B cell (primary cell): ENCODE results near the gene MAP4K2. TPM values are rescaled to one million over a fixed set of nuclear protein-coding genes. Genes with fewer than 3 reads are reported as not detected.

Source experiments
- ATAC-seq: fragments of 200-7000 bp; cut with Tn5 transposase; one replicate; pipeline ENCODE4 v1.10.0; 2021; ENCODE audit warnings: low read depth, mild to moderate bottlenecking, moderate number of reproducible peaks, moderate library complexity
- CTCF ChIA-PET: fragments of 350-600 bp; sonication (Branson Sonifier 250); formaldehyde crosslinking; loops from one replicate; lab custom pipeline; 2021; ENCODE audit warnings: antibody characterized with exemption, inconsistent platforms; lab: Charles Lee
- POLR2A ChIA-PET: fragments of 350-600 bp; sonication (Branson Sonifier 250); formaldehyde crosslinking; loops from one replicate; lab custom pipeline; 2021; ENCODE audit warnings: antibody characterized with exemption; lab: Charles Lee
- DNase-seq: peaks from one replicate; pipeline ENCODE4 v3.0.0; 2013
- H2AFZ ChIP-seq: 2 replicates; pipeline ENCODE4 v1.6.1; 2012; ENCODE audit warnings: mild to moderate bottlenecking, low read depth, low read length; ENCODE audit not compliant: insufficient read depth, poor library complexity, severe bottlenecking
- H3K27ac ChIP-seq, 2 donors: 1 replicate in 1 of 2; 2 replicates in 1 of 2; pipeline ENCODE4 v1.5.1; 2012 to 2013; ENCODE audit warnings: low read length in 2 of 2, mild to moderate bottlenecking in 2 of 2, moderate library complexity in 1 of 2
- H3K27me3 ChIP-seq, 4 experiments: fragments of 200-600 bp in 1 of 4; sonication (generic) in 1 of 4; replicated peaks in 1 of 4; 1 replicate in 2 of 4; 2 replicates in 2 of 4; pipeline versions ENCODE4 v1.6.1 to v1.7.0; 2013 to 2016; ENCODE audit warnings: low read length in 3 of 4, mild to moderate bottlenecking in 2 of 4, mixed read lengths in 1 of 4, moderate library complexity in 1 of 4; ENCODE audit not compliant: insufficient read depth in 4 of 4, control insufficient read depth in 3 of 4; ENCODE audit errors: control extremely low read depth in 1 of 4
- H3K36me3 ChIP-seq, 2 experiments: replicated peaks in 1 of 2; 1 replicate in 1 of 2; 2 replicates in 1 of 2; pipeline versions ENCODE4 v1.6.1 to v1.7.1; 2013; ENCODE audit warnings: low read length in 1 of 2; ENCODE audit not compliant: insufficient read depth in 2 of 2, control insufficient read depth in 1 of 2; ENCODE audit errors: control extremely low read depth in 1 of 2, extremely low read depth in 1 of 2
- H3K4me1 ChIP-seq, 2 donors: fragments of 200-600 bp in 1 of 2; sonication (generic) in 1 of 2; 1 replicate in 1 of 2; 2 replicates in 1 of 2; pipeline versions ENCODE4 v1.5.1 to v1.6.1; 2013 to 2017; ENCODE audit warnings: low read length in 2 of 2; ENCODE audit not compliant: control insufficient read depth in 2 of 2, insufficient read depth in 2 of 2
- H3K4me2 ChIP-seq: replicated peaks from 2 replicates; pipeline ENCODE3; 2012; ENCODE audit warnings: mild to moderate bottlenecking, low read depth, low read length; ENCODE audit not compliant: poor library complexity, severe bottlenecking
- H3K4me3 ChIP-seq, 5 experiments: fragments of 200-600 bp in 1 of 5; sonication (generic) in 1 of 5; 1 replicate in 3 of 5; 2 replicates in 2 of 5; pipeline versions ENCODE4 v1.5.1 to v1.7.0; 2011 to 2016; ENCODE audit warnings: low read length in 4 of 5, mild to moderate bottlenecking in 4 of 5, low read depth in 2 of 5, control low read depth in 1 of 5, moderate library complexity in 1 of 5; ENCODE audit not compliant: insufficient read depth in 1 of 5; ENCODE audit errors: control extremely low read depth in 1 of 5, extremely low read depth in 1 of 5
- H3K79me2 ChIP-seq: fragments of 200-600 bp; sonication (generic); one replicate; pipeline ENCODE4 v1.6.0; 2016; ENCODE audit warnings: low read length; ENCODE audit not compliant: control insufficient read depth, insufficient read depth
- H3K9ac ChIP-seq: fragments of 200-600 bp; sonication (generic); 2 replicates; pipeline ENCODE4 v1.6.1; 2017; ENCODE audit warnings: mild to moderate bottlenecking, low read length, moderate library complexity
- H3K9me3 ChIP-seq, 3 donors: one replicate each; pipeline versions ENCODE4 v1.6.1 to v1.7.1; 2013; ENCODE audit warnings: low read length in 2 of 3; ENCODE audit not compliant: control insufficient read depth in 2 of 3, insufficient read depth in 1 of 3; ENCODE audit errors: control extremely low read depth in 1 of 3
- H4K20me1 ChIP-seq: 2 replicates; pipeline ENCODE4 v1.6.0; 2012; ENCODE audit warnings: mild to moderate bottlenecking, low read length; ENCODE audit not compliant: insufficient read depth, control insufficient read depth, poor library complexity, severe bottlenecking
- H3K27ac Mint-ChIP-seq: one replicate; pipeline ENCODE4 v1.8.0; 2021; ENCODE audit warnings: mixed read lengths
- H3K27me3 Mint-ChIP-seq: one replicate; pipeline ENCODE4 v1.8.0; 2021; ENCODE audit warnings: mixed read lengths
- H3K4me1 Mint-ChIP-seq: one replicate; pipeline ENCODE4 v1.8.0; 2021; ENCODE audit warnings: mixed read lengths
- H3K4me3 Mint-ChIP-seq: one replicate; pipeline ENCODE4 v1.8.0; 2021; ENCODE audit warnings: mixed read lengths
- H3K9me3 Mint-ChIP-seq: one replicate; pipeline ENCODE4 v1.8.0; 2022; ENCODE audit warnings: mixed read lengths; ENCODE audit not compliant: insufficient read depth
- CTCF ChIP-seq: fragments of 200-600 bp; IDR thresholded peaks from one replicate; pipeline ENCODE4 v1.8.0; 2022; ENCODE audit warnings: antibody characterized with exemption, mild to moderate bottlenecking
- EZH2 ChIP-seq: IDR thresholded peaks from 2 replicates; pipeline ENCODE4 v1.6.1; 2012; ENCODE audit warnings: borderline replicate concordance, low read depth, mild to moderate bottlenecking, moderate library complexity, low read length; ENCODE audit not compliant: insufficient read depth, poor library complexity, severe bottlenecking
- WGBS: methylation state at CpG from one replicate; pipeline ENCODE4 v1.1.5; 2013; ENCODE audit warnings: missing lambda C conversion rate; ENCODE audit not compliant: insufficient coverage; 5-methylcytosine and 5-hydroxymethylcytosine counted together
- intact Hi-C: fragments of 100-400 bp; cut with micrococcal nuclease; formaldehyde crosslinking; loops from one replicate; pipeline ENCODE4 v1.10.0; 2022
- polyA plus RNA-seq: library from polyadenylated mRNA; depleted of rRNA; stranded (reverse); fragments of >200 nt; gene quantifications from 2 replicates; pipeline ENCODE4 v1.2.3, GENCODE V29; 2012
- total RNA-seq, 2 donors: library from RNA; stranded (reverse); fragments of 120-200 nt in 1 of 2; gene quantifications; 1 replicate in 1 of 2; 2 replicates in 1 of 2; pipeline versions ENCODE4 v1.2.3 to v1.2.4, GENCODE V29; 2013 to 2022

MAP4K2 gene
- total and polyA plus RNA-seq, 2 donors (not counting 1 experiment from before 2014, with no cell fraction given): 118 to 163 TPM

DNA sequence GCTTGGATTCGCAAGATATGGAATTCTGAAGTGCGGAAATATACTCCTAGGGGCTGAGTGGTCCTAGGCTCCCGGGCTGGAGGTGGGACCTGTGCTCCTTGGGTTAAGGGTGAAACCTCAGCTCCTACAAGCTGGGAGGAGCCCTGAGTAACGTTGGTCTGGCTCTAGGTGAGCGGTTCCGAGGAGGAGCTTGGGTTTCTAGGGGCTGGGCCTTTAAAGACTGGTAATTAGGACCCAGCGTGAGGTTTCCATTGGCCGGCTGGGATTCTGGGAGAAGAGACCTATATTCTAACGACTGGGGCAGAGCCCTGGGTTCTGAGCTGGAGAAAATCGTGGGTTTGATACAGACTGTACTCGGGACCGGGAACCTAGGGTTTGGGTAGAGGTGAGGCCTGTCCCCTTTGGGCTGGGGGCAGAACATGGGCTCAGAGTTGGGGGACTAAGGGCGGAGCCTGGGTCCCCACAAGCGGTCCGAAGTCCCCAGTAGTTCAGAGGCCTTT, 882 bp upstream of the MAP4K2 start:
- H3K9ac ChIP-seq: peak overlapping the region; percentile 76
- H3K27me3 ChIP-seq: no peaks in the 10 kb centered on the region
- CTCF ChIA-PET: interaction anchor here (0.6 to 7.3 kb wide), 8 partner anchors 9 to 60 kb away, joined by 3 to 73 read pairs (median 4); partner anchors contain the start of genes CDC42BPG and RASGRP2
- H3K79me2 ChIP-seq: peaks cover 76% of the 10 kb centered on the region
- 53% methylated on average over 15 of the region's 15 CpGs for WGBS
- TF ChIP-seq CTCF (no peak), EZH2 (no peak)
- DNase-seq (peak; percentile 32), ATAC-seq (no peak)
- H3K27ac ChIP-seq: peak overlapping the region; percentile 74 to 82
- peak overlapping the region; percentile 73 for H2AFZ ChIP-seq
- peaks cover 43 to 51% of the 10 kb centered on the region in 2 donors for H3K4me1 ChIP-seq
- Mint-ChIP-seq H3K9me3 (no peaks in the 10 kb centered on the region), H3K27me3 (no peaks in the 10 kb centered on the region), H3K4me1 (peaks cover 41% of the 10 kb centered on the region), H3K27ac (peak overlapping the region; percentile 84), H3K4me3 (peak overlapping the region; percentile 90)
- H3K36me3 ChIP-seq: peaks cover 0 to 50% of the 10 kb centered on the region in 2 experiments
- peaks cover 11% of the 10 kb centered on the region for H4K20me1 ChIP-seq
- intact Hi-C loops: loop anchor here (1.0 to 5.0 kb wide), 4 partner anchors 40 to 333 kb away; partner anchors contain the start of genes CDC42BPG and EHD1
- peak overlapping the region; percentile 94 for H3K4me2 ChIP-seq
- peak overlapping the region; percentile 54 to 96 (median 67) for H3K4me3 ChIP-seq
- H3K9me3 ChIP-seq: no peaks in the 10 kb centered on the region
- POLR2A ChIA-PET: interaction anchor here (0.7 to 4.9 kb wide), 4 partner anchors 9 to 60 kb away, joined by 3 to 40 read pairs (median 6); partner anchors contain the start of gene RASGRP2
